Activated CD8-positive, alpha-beta memory T cell treated with anti-CD3 and anti-CD28 coated beads for 24 hours (primary cell): ENCODE data around the gene ETS2.
"Not testable (repeated sequence)": the region's sequence is repeated elsewhere in the genome, so short reads cannot be mapped to it uniquely, and the experiment has no call there.

ENCODE experiments used
- DNase-seq: peaks from one replicate; pipeline ENCODE4 v3.0.0-alpha.2; 2020

The ETS2 gene

GRCh38 chr21:38819051-38819718, 13.5 kb downstream of the ETS2 start:
- no peak for DNase-seq

GRCh38 chr21:38819719-38820159, 14.0 kb downstream of the ETS2 start:
- no peak for DNase-seq

GRCh38 chr21:38820471-38821239, 14.9 kb downstream of the ETS2 start:
- no peak for DNase-seq

- no peak for DNase-seq
These were observed 15.5 kb downstream of the ETS2 start for GRCh38 chr21:38821248-38821647.

DNA sequence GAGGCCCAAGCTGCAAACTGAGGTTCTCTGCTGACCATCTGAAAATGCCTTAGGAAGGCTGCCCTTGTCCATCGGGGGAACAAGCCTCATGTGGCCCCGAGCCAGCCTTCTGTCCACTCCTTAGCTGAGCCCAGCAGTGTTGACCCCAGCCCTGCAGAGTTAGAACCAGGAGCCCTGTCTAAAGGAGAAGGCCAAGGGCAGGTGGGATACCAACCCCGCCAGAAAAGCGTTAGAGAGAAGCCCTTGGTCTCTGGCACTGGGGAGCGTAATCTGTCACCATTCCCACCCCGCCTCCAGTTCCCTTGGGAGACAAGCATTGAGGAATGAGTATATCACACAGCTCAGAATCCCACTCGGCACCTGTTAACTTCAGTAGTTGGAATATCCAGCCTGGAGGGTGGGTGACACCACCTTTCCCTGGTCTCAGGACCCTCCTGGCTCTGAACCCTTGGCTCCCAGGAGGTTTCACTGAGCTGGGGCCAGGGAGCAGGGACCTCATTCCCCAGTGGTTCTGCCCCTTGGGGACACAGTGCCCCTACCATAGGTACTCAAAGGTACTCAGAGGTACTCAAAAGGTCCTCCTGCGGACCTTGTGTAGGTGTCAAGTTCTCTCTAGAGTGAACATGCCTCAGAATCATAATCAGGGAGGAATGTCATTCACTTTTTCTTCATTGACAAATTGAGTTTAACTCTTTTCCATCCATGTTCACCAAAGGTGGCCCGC, 16.4 kb downstream of the ETS2 start:
- no peak for DNase-seq

GRCh38 chr21:38822778-38823238, 17.1 kb downstream of the ETS2 start:
- DNase-seq, result no peak

GRCh38 chr21:38823737-38824123, 18.0 kb downstream of the ETS2 start:
- DNase-seq, result no peak

DNA sequence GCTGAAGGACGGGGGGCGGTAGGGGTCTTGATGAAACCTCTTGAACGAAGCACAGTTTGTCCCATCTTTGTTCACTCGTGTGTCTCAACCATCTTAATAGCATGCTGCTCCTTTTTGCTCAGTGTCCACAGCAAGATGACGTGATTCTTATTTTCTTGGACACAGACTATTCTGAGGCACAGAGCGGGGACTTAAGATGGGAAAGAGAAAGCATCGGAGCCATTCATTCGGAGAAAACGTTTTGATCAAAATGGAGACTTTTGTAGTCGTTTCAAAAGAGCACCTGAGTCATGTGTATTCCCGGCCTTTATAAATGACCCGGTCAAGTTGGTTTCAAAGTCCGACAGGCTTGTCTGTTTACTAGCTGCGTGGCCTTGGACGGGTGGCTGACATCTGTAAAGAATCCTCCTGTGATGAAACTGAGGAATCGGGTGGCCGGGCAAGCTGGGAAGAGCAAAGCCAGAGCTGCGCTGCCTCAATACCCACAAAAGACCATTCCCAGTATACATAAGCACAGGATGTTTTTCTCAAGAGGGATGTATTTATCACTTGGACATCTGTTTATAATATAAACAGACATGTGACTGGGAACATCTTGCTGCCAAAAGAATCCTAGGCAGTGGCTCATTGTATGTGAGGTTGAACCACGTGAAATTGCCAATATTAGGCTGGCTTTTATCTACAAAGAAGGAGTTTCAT, 18.5 kb downstream of the ETS2 start:
- DNase-seq, result no peak

- DNase-seq, result no peak
These were observed 19.5 kb downstream of the ETS2 start for GRCh38 chr21:38825269-38825668.

- no peak for DNase-seq
These were observed 20.2 kb downstream of the ETS2 start for GRCh38 chr21:38825921-38826320.

DNA sequence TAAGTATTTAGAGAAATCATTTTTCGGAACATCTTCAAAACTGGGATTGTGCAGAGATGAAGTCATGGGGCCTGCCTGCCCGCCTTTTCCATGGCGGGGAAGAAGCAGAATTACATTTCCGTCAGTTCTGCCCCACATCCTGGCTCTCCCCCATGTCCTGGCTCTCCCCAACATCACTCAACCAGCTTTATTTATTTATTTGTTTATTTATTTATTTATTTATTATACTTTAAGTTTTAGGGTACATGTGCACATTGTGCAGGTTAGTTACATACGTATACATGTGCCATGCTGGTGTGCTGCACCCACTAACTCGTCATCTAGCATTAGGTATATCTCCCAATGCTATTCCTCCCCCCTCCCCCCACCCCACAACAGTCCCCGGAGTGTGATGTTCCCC, 22.4 kb downstream of the ETS2 start:
- DNase-seq, result not testable (repeated sequence)

DNA sequence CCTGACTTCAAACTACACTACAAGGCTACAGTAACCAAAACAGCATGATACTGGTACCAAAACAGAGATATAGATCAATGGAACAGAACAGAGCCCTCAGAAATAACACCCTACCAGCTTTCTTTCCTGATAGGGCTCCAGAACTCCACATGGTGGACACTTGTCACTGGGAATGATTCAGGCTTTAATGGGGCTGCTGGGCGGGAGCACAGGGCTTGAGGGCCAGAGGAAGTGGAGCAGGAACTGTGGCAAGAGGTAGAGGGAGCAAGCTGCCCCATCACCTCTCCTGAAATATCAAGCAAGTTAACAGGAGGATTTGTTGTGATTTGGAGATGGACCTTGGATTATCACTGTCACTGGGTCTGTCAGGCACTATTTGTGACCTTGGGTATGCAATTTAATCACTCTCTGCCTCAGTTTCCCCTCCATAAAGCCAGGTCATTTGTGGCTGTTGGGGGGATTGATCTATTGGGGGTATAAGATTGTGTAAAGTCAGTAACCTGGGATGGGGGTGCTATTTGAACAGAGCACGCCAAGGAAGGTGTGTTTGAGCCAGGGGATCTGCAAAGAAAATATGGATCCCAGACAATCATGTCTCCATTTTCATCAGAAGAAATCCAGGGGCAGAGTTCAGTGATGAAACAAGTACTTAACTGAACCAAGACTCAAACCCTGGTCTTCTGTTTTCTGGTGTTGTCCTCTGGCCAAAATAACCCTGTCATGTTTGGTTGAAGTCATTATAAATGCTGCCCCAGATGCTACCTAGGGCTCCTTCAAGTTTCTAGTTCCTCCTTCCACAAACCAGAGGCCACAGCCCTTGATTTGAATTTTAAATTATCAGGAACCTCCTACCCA, 25.2 kb downstream of the ETS2 start:
- no peak for DNase-seq

DNA sequence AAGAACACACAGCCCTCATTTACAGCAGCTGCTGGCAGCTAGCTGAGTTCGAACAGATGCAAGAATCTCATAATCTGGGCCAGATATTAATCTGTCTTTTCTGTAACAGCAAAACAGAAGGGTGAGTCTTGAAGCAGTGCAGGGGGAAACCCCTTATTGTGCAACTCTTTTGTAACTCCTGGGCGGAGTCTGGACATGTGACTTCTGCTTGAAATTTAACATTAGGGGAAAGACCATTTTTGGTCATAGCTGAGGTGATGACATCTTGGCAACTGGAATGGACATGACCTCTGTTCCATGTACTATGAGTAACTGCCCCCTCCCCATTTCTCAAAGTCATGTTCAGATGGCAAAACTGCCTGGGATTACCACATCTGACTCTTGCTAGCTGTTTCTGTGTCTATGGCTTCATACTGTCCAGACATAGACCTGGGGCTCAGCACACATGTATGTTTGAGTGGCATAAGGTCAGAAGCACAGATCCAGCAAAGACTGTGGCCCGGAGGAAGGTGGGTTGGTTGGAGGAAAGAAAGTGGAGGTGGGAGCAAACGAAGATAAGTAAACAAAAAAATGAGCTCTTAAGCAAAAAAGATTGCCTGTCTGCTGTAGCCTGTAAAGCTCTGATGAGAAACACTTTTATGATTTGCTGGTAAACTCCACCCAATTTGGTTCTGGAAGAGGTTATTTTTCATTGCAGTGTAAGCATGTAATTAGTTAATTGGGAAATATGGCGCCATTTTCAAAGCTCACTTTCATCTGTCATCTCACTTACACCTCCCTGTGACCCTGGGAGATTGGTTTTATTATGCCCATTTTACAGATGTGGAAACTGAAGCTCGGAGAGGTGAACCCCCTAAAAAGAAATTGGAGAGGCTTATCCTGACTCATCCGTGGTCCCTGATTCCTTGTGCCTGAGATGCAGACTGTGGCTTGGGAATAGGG, 26.1 kb downstream of the ETS2 start:
- DNase-seq, result no peak

GRCh38 chr21:38832664-38833063, 26.9 kb downstream of the ETS2 start:
- DNase-seq, result no peak

DNA sequence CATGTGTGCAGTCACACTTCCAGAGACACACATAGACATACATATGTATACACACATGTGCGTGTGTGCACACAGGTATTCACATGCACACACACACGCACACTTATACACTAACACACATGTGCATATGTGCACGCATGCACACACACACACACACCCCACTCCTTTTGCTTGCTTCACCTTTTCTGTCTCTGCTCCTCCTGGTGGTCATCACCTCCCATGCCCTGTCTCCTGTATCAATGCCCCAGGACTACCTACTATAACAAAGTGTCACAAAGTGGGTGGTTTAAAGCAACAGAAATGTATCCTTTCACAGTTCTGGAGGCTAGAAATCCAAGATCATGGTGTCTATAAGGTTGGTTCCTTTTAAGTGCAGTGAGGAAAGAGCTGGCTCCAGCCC, 27.4 kb downstream of the ETS2 start:
- DNase-seq, result no peak

- DNase-seq, result no peak
These were observed 29.0 kb downstream of the ETS2 start for GRCh38 chr21:38834725-38835124.

DNA sequence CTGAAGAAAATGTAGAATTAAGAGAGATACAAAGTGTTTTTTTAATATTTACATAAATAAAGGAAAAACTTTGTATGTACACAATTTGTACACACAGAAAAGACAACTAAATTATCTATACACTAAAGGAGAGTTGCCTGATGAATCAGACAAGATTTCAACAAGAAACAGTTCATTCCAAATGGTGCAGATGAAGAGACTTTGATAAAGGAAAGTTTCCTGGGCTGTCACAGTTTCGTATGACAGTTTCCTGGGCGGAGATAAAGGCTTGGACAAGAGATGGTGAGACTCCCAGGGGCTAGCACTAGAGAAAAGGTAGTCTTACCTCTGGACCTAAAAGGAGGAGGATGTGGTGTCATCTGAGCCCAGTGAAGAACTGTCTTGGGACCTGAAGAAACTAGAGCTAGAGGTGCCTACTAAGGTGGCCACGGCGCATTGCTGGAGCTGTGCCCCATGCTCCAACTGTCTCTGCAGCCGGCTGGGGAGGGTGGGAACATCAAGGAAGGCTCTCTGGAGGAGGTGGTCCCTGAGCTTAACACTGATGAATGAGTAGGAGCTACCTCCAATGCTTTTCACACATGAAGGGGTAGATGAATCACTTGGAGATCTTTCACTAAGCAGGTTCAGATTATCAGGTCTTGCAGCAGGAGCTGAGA, 32.2 kb downstream of the ETS2 start:
- no peak for DNase-seq

GRCh38 chr21:38838598-38839327, 33.0 kb downstream of the ETS2 start:
- DNase-seq, result no peak
